ENCODE data around the gene PBX1.

- TF ChIP-seq CTCF (IDR thresholded peaks at IDR 0.05) (no peak), POLR2AphosphoS5 (IDR thresholded peaks at IDR 0.05) (peak in 1 of 3 donors; percentile 79), POLR2A (IDR thresholded peaks at IDR 0.05) (no peak), EP300 (IDR thresholded peaks at IDR 0.05) (no peak)
Observed at GRCh38 chr1:164754088-164754600, 195.2 kb downstream of the PBX1 start.
